ENCODE results near the gene PACS2. TPM values are rescaled to one million over a fixed set of nuclear protein-coding genes. Genes with fewer than 3 reads are reported as not detected.

PACS2 gene
- total RNA-seq, 1 experiment from 2014 or later, result 100 TPM

- CTCF ChIA-PET, result interaction anchor here (1.2 kb wide), 1 partner anchor 9 kb away, joined by 4 read pairs; no protein-coding TSS in a partner anchor
- no peak for ATAC-seq
- POLR2A ChIA-PET, result no interaction called here
- no peak for DNase-seq (ENCODE audit: low spot score)
- Mint-ChIP-seq H3K4me3 (no peak overlapping the region), H3K4me1 (peaks cover 9% of the 10 kb centered on the region), H3K36me3 (peaks cover 6% of the 10 kb centered on the region; the same call in 1 of the 2 replicates), H3K27me3 (ENCODE audit: low read depth) (no peaks in the 10 kb centered on the region; the same call in 1 of the 2 replicates), H3K27ac (no peak overlapping the region; the same call in 1 of the 2 replicates), H3K9me3 (peaks cover 6% of the 10 kb centered on the region)
- TF ChIP-seq SMAD3 (CRISPR knock-in tag; IDR thresholded peaks at IDR 0.05; ENCODE audit: borderline replicate concordance) (no peak), ERG (CRISPR knock-in tag; IDR thresholded peaks at IDR 0.05) (no peak), ZBTB21 (CRISPR knock-in tag; IDR thresholded peaks at IDR 0.05; ENCODE audit: borderline replicate concordance) (no peak), FOXK1 (CRISPR knock-in tag; IDR thresholded peaks at IDR 0.05) (no peak), AR (CRISPR knock-in tag; IDR thresholded peaks at IDR 0.05) (no peak), SMAD4 (CRISPR knock-in tag; IDR thresholded peaks at IDR 0.05) (no peak), RORB (CRISPR knock-in tag; IDR thresholded peaks at IDR 0.05) (no peak), AFF4 (CRISPR knock-in tag; IDR thresholded peaks at IDR 0.05; ENCODE audit: borderline replicate concordance) (no peak), MAX (CRISPR knock-in tag; IDR thresholded peaks at IDR 0.05) (no peak), HMGA2 (CRISPR knock-in tag; IDR thresholded peaks at IDR 0.05) (no peak), KAT7 (CRISPR knock-in tag; IDR thresholded peaks at IDR 0.05; ENCODE audit: borderline replicate concordance) (no peak), ZNF423 (CRISPR knock-in tag; IDR thresholded peaks at IDR 0.05) (no peak), USF1 (CRISPR knock-in tag; IDR thresholded peaks at IDR 0.05) (no peak), ZNF121 (CRISPR knock-in tag; IDR thresholded peaks at IDR 0.05) (no peak), MLX (CRISPR knock-in tag; IDR thresholded peaks at IDR 0.05) (no peak), ATF6 (CRISPR knock-in tag; IDR thresholded peaks at IDR 0.05) (no peak), FOXJ3 (CRISPR knock-in tag; IDR thresholded peaks at IDR 0.05; ENCODE audit: borderline replicate concordance) (no peak), ATF2 (CRISPR knock-in tag; IDR thresholded peaks at IDR 0.05; ENCODE audit: borderline replicate concordance, low read depth) (no peak)
- TF ChIP-seq, protein P1, sequence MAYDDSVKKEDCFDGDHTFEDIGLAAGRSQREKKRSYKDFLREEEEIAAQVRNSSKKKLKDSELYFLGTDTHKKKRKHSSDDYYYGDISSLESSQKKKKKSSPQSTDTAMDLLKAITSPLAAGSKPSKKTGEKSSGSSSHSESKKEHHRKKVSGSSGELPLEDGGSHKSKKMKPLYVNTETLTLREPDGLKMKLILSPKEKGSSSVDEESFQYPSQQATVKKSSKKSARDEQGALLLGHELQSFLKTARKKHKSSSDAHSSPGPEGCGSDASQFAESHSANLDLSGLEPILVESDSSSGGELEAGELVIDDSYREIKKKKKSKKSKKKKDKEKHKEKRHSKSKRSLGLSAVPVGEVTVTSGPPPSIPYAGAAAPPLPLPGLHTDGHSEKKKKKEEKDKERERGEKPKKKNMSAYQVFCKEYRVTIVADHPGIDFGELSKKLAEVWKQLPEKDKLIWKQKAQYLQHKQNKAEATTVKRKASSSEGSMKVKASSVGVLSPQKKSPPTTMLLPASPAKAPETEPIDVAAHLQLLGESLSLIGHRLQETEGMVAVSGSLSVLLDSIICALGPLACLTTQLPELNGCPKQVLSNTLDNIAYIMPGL (CRISPR knock-in tag; IDR thresholded peaks at IDR 0.05), result no peak
- TF ChIP-seq, protein P2, sequence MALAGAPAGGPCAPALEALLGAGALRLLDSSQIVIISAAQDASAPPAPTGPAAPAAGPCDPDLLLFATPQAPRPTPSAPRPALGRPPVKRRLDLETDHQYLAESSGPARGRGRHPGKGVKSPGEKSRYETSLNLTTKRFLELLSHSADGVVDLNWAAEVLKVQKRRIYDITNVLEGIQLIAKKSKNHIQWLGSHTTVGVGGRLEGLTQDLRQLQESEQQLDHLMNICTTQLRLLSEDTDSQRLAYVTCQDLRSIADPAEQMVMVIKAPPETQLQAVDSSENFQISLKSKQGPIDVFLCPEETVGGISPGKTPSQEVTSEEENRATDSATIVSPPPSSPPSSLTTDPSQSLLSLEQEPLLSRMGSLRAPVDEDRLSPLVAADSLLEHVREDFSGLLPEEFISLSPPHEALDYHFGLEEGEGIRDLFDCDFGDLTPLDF (CRISPR knock-in tag; IDR thresholded peaks at IDR 0.05), result no peak
Measured at GRCh38 chr14:105347587-105347968, 33.0 kb downstream of the PACS2 start.
